Stimulated activated CD8-positive, alpha-beta memory T cell treated with anti-CD3 and anti-CD28 coated beads, Interleukin-15, amount 100 ng/mL, for 24 hours (primary cell): Measurements from ENCODE around the gene RAB4A.
A peak's percentile ranks its signal among the peaks of the same experiment; 100 is the strongest.

ENCODE experiments used
- DNase-seq: peaks from one replicate; pipeline ENCODE4 v3.0.0-alpha.2; 2020; ENCODE audit warnings: low read depth

RAB4A gene, protein sequence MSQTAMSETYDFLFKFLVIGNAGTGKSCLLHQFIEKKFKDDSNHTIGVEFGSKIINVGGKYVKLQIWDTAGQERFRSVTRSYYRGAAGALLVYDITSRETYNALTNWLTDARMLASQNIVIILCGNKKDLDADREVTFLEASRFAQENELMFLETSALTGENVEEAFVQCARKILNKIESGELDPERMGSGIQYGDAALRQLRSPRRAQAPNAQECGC

DNA sequence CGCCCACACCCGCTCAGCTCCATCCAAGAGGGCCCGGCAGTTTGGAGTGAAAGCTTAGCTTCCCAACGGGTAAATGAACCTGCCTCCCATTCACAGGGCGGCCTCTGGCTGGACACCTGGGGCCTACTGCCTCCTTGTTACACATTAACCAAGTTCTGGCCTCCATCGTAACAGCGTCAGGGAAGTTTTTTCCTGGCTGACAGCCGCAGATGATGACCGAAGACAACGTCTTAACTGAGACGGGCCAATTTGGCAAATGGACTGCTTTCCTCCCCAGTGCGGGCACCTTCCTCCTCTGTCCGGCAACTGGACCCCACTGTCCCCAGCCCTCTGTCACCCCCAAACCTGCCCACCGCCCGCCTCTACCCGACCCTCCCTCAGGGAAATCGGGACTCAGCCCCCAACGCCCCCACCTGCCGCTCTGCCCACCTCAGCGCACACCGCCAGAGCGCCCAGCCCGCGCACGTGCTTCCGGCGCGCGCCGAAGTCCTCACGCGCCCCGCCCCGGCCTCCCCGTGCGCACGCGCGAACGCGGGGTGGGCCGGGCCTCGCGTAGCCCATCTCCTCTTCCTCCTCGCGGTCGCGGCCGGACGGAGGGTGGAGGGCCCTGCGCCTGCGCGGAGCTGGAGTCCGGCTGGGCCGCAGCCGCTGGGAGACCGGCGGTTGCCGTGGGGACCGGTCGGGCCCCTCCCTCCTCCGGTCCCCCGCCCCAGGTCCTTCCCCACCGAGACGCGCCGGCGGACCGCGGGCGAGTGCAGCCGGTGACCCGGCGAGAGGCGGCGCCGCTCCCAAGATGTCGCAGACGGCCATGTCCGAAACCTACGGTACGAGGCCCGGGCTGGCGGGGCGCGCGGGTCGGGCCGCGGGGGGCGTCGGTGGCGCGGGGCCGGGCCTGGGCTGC, at the start of gene RAB4A:
RAB4A (plus strand) TSS at position 565 of the 901 bp plus-strand sequence; CDS start at position 794, 229 bp downstream.
- peak; percentile 62 for DNase-seq

DNA sequence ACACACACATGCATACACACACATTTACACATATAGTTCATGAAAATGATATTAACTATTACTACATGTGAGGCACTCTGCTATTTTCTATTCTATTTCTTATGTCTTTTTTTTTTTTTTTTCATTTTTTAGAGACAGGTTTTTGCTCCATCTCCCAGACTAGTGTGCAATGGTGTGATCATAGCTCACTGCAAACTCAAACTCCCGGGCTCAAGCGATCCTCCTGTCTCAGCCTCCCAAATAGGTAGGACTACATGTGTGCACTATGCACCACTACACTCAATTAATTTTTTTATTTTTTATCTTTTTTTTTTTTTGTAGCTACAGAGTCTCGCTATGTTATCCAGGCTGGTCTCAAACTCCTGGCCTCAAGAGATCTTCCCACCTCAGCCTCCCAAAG, 48.8 kb upstream of the RAB4A start:
- no peak for DNase-seq

DNA sequence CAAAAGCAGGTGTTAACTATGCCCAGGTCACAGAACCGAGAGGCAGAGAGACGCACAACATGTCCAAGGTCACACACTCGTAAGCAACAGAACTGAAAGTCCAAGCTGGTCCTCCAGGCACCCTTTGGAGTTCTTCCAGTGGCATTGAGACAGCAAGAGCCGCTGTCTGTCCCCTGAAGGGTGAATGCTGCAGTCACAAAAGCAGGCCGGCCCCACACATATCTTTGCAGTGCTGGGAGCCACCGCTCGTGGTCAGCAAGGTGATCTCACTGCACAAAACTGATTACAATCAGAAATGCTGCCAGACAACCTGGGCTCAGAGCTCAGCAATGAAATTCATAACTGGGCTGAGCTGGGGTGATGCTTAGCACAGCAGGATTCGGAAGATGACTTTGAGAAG, 47.4 kb upstream of the RAB4A start:
- DNase-seq: no peak

DNA sequence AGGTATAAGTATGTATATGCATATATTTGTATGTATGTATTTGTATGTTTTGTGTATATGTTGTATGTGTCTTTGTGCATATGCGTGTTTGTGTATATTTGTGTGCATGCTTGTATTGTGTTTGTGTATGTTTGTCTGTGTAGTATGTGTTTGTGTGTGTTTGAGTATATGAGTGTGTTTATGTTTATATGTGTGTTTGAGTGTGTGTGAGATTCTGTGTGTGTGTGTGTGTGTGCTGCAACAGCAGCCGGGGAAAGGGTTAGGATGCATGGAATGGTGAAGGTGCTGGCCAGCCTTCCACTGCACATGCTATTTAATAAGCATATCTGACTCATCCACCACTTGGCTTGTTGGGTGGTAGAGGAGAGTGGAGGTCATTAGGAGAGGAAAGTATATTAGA, 46.6 kb upstream of the RAB4A start:
- no peak for DNase-seq

DNA sequence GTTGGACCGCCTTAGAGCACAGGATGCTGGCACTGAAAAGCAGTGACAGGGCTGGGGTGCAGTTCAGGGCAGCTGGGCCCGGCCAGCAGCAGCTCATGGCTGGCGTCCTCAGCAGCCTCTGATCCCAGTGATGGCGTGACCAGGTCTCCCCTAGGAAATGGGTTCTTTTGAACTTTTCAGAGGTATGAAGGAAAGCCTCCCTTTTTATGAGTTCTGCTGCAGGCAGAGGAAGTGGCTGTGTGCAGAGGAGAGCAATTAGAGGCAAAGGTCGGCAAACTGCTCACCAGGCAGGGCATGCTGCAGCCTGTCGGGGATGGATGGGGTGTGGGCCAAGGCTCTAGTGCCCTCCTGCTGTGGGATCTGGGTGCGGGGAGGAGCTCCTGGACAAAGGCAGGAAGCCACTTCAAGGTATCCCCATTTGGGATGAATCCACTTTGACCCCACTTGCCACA, 45.6 kb upstream of the RAB4A start:
- no peak for DNase-seq

DNA sequence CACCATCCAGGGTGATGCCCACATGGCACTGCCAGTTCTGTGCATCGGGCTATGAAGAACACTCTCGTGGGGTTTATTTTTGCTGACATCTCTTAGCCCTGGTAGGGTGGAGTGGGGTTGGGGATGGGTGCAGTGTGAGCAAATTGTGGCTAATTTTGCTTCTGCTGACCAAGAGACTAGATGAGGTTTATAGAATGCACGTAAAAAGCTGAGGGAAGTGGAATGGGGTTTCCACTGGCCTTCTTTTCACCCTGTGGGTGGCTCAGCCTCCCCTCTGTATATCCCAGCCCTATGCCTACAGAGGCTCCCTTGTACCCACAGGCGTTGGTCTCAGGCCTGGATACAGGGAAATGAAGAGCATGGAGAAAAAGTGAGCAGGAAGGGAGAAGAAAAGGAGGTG, 44.1 kb upstream of the RAB4A start:
- DNase-seq: no peak

DNA sequence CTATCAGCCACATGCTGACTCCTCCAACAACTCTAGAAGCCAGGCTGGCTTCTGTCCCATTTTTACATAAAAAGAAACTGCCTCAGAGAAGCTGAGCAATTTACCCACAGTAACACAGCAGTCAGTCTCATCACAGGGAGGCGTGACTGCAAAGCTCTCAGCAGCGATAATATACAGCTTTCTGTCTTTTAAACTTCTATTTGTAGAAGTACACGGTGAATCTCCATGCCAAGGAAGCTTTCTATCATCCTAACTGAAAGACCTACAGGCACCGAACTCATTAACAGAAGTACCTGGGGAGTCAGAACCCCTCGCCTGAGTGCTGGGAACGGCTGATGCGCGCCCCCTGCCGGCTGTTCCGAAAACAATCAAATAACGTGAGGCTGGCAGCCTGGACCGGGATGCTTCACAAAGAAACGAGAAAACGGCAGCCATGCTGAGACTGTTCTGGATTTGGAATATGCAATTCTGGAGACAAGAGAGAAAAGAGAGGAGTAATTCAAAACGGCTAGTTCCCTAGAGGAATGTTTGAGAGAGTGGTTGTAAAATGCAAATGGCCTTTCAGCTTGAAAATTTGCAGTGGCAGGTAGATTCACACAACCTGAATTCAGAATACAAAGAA, 43.5 kb upstream of the RAB4A start:
- DNase-seq: peak; percentile 64

DNA sequence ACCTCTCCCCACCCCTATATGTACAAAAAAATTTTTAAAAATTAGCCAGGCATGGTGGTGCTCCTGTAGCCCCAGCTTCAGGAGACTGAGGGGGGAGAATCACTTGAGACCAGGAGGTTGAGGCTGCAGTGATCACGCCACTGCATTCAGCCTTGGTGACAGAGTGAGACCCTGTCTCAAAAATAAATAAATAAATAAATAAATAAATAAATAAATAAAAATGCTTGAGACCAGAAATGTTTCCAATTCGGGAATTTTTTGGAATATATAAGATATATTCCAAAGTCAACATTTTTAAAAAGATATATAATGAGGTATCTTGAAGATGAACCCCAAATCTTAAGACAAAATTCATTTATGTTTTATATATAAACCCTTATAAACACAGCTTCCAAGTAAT, 42.4 kb upstream of the RAB4A start:
- DNase-seq: no peak

DNA sequence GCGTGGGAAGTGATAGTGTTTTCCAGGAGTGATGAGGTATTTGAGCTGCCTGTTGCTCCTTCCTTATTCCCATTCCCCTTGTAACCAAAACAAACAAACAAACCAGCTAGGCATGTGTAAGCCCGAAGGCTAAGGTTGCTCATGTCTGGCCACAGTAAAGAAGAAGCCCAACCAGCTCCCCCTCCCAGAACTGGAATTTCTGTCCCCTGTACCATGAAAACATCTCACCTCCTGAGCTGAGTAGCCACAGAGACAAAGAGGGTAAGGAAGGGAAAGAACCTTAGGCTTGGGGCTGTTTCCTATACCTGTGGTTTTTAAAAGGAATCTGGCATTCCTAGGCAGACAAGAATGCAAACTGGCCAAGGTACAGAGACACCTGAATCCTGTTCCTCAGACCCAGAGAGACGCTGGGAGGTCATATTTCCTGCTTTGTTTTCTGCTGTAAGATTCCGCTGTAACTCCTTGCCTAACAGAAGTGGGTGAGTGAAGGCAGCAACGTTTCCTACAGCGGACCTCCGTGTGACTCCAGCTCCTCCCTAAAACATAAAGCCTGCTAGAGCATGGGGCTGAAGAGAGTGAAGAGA, 41.7 kb upstream of the RAB4A start:
- DNase-seq: no peak

DNA sequence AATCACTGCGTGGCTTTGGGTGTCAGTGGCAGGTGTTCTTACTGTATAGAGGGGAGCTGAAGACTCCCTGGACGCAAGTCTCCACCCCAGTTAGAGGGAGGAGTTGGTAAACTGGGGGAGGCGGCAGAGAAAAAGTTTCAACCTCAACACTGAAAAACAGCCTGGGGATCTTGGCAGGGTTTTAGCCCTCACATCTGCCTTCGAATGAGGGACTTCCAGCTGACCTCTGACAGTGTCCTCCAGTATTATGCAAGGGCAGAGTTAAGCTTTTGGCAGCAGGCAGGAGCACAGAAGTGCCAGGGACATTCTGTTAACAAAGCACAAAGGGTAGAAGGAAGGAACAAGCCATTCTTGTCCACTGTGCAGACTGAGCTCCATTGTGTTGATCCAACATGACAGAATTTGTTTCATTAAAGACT, 41.2 kb upstream of the RAB4A start:
- DNase-seq: no peak

DNA sequence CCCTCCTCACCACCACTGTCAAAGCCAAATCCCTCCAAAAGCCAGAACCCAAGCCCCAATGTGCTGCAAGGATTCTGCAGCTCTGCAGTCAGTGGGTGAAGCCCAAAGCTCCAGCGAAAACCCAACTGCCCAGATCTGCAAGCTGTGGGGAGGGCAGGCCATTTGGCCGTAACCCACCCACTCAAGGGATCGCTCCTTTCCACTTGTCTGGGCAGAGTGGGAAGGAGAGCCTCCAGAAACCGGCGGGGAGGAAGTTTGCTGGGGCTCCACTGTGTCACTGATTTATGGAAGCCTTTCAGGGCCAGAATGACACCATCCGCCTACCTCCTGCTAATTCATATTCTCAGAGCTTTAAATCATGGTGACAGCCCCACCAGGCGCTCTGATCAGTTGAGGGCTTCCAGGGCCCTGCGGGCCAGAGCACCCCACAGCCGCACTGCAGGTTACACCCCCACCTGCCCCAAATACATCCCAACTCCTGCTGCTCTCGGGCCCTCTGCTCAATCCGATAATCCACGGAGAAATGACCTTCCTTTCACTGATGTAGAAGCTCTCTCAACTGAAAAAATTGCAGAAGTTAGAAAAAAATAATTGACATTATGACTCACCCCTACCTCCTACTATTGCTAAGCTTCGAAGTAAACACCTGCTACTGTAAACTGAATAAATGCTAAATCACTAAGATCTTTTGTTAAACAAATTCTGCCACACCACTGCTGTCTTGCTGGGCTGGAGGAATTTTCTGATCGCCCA, 40.6 kb upstream of the RAB4A start:
- no peak for DNase-seq

DNA sequence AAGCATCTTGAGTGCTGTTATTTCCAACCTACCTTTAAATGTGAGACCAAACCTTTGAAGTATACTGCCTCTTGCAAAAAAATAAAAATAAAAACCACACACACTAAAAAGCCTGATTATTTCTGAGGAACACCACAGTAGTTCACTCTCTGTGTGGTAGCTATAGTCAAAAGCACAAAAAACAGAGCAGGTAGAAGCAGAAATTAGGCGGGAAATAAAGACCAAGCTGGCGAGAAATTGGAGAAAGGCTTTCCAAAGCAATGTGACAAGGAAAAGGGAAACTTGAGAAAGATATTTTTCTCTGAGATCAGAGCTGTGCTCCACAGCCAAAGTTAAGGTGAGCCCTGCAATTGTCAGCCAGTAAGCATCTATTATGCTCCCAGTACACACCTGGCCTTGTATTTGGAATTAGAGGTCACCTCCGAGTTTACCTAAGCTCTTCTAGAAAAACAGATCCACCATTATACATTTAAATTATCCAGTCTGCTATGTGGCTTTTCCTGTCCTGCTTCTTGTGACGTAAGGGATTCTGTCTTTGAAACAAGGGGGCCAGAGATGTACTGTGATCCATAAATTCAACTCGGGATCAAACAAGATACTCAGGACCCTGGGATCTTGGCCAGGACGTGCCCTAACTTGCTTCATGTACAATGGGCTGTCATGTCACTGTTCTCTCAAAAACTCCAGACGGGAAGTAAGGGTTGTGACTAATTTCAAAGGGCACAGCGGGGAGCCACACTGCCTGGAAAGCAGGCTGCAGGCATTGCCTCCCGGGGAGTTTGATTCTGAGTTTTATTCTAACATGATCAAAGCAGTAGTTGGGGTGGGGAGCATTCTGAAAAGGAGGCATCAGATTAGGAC, 39.8 kb upstream of the RAB4A start:
- DNase-seq: no peak

DNA sequence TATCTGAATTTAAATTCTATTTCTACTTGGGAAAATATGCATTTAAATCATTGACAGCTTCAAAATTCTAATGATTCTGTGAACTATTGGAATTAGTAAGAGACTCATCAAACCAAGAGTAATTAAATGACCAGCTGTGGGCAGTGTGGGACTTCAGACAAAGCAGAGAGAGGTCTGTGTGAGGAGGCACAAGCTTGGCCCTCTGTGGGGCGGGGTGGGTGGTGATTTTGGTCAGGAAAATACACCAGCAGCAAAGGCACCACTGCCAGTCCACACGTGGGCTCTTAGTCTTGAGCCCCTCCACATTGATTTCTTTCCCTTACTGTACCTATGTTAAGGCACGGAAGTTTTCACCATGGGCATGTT, 39.2 kb upstream of the RAB4A start:
- no peak for DNase-seq

DNA sequence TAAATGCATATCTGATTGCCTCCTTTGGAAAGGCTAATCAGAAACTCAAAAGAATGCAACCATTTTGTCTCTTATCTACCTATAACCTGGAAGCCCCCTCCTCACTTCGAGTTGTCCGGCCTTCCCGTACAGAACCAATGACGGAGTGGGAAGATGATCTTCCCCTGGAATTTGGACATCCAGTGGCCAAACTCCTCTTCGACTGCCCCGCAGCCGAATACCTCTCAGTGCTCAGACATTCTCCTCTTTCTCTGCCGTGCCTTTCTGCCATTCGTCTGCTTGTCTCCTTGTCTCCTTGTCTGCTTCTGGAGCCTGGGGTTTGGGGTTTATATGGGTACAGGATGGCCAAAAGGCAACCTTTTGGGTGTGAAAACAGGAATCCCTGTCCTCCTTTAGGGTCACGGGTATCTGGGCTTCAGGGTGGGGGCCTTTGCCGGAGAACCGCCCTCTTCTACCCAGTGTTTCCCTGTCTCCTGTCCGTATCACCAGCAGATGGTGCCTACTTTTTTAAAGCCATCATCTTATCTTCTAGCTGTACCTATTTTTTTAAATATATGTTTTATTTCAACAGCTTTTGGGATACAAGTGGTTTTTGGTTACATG, 35.9 kb upstream of the RAB4A start:
- DNase-seq: no peak

DNA sequence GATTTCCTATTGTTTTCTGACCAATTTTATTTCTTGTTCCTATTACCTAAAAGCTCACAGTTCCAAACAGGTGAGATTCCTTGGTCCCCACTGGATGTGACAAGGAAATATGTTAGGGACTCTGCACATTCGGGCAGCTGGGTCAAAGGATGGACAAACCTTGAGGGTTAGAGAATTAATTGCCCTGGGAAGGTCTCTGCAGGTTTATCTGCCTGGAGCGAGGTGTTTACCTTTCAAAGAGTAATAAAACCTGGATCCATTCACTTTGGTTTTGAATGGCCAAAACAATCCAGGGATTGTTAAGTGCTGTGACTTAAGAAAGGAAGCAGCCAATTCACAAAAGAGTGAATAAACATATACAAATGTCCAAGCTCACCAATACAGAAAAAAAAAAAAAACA, 33.6 kb upstream of the RAB4A start:
- no peak for DNase-seq

DNA sequence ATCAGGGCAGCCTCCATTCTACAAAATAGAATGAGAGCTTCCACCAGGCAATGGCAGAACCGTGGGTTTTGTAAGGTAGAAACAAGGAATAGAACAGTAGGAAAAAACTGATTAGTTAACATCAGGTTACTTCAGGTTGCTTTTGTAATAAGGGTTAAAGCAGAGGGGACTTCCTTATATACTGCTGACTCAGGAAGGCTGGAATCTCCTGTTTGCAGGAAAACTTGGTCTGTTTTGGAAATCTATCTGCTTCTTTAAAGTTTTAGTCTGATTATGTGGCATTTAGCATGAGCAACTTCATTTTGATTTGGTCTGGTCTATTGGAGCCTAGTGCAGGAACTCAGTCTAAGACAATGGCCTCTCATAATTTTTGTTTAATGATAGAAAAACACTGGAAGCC, 32.7 kb upstream of the RAB4A start:
- DNase-seq: no peak

DNA sequence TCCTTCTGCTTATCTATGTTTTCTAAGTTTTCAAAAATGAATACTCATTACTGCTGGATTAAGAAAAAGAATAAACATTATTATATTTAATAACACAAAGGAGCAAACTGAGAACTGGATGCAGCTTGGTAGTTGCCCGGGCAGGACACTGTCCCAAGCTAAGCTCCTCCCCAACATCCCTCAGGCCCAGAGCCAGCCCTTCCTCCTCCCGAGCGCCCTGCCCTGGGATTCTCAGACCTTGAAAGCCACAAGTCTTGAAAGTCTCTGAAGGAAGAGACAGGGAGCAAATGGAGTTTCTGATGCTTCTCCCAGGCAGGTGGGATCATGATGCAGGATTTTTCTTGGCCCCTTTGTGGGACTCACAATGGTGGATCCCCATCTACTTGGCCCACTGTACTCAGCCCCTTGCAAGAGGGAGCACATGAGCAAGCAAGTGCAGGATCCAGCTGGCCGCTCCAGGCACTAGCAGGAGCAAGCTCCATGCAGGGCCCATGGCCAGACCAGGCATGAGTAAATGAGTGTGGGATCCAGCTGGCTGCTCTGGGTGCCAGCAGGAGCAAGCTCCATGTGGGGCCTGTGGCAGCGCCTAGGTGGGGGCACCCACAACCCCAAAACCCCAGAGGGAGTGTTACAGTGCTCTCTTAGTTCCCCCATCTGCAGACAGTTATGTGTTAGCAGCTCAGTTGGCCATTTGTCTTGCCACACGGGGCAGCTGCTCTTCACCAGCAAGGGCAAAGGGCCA, 32.1 kb upstream of the RAB4A start:
- no peak for DNase-seq

DNA sequence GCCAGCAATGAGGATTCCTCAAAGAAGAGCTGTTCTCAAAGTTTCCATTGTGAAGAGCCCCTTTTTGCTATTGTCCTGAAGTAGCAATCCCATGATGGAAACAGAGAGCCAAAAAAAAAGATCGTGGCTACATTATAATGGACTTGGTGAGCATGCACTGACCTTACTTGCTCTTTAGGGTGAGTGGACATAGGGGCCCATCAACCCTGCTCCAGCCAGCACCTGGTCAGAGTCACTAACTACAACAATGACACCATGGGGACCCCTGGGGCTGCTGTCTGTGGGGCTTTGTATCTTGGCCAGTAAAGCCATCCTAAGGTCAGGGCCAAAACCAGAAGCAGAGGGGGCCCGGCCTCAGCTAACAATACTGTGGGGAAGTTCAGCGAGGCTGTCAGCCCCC, 30.4 kb upstream of the RAB4A start:
- DNase-seq: no peak

DNA sequence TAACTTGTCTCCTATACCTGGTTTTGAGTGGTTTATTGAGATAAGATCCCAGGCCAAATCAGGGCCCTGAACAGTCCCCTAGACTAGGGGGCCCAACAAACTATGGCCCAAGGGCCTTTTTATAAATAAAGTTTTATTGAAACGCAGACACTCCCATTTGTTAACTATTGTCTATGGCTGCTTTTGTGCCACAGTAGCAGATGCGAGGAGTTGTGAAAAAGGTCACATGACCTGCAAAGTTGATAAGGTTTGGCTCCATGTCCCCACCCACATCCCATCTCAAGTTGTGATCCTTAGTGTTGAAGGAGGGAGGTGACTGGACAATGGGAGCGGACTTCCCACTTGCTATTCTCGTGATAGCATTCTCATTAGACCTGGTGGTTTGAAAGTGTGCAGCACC, 29.5 kb upstream of the RAB4A start:
- DNase-seq: no peak

DNA sequence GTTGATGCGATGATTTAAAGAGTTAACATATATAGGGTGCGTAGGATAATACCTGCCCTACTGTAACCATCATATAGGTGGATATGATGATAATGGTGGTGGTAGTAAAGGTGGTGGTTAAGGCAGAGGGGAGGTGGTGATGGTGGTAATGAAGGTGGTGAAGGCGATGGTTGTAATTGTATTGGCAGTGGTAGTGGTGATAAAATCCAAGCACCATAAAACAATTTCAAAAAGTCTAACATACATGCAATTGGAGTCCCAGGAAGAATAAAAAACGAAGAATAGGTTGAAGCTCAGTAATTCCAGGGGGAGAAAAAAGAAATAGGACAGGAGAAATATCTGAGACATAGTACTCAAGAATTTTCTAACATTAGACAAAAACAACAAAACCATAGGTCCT, 27.3 kb upstream of the RAB4A start:
- DNase-seq: no peak
